GM10266 (cell line): ENCODE measurements around the gene ARHGAP6.

Experiments used
- DNase-seq: peaks from one replicate; pipeline ENCODE4 v3.0.0; 2012; ENCODE audit errors: extremely low spot score
- TF ChIP-seq, protein P1 (sequence below): IDR thresholded peaks from 2 replicates; pipeline ENCODE4 v1.5.1; 2012; ENCODE audit warnings: mild to moderate bottlenecking, low read depth; ENCODE audit not compliant: control insufficient read depth, insufficient read depth; ENCODE audit errors: missing control alignments

The ARHGAP6 gene

DNA sequence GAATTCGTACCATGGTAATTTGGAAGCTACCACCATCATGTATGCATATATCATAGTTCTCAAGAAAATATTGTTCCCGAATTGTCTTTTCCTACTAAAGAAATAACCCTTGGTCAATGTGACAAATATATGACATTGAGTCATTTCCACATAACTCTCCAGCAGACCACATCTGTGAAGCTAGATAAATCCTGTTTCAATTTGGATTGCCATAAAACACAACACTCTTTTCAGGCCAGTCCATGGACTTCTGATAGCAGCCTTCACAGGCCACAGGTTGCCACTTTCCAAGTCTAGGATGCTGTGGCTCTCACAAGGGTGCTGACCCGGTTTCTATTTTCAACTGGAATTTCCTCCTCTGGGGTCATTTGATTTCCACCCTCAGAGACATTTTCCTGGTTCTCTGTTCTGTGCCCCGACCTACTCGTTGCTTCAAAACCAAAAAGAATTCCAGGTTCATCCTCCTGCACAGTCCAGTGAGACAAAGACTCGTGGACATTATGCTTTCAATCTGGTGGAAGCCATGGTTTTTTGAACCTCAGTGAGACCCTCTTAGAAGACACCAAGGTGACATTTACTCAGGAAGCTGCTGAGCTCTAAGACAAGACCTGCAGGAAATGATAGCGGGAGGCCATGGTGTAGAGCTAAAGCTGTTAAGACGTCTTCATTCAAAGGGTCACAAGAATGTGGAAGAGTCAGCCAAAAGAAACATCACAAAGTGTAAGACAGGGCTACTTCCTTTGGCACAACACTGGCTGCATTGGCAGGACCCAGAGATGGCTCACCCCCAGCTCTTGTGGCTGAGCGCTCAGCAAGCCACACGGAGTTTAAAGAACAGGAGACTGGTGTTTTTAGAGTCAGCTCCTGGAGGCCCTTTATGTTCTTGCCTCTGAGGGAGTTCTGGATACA lies 252.8 kb downstream of the ARHGAP6 start:
- no peak for DNase-seq
- TF ChIP-seq, protein P1, sequence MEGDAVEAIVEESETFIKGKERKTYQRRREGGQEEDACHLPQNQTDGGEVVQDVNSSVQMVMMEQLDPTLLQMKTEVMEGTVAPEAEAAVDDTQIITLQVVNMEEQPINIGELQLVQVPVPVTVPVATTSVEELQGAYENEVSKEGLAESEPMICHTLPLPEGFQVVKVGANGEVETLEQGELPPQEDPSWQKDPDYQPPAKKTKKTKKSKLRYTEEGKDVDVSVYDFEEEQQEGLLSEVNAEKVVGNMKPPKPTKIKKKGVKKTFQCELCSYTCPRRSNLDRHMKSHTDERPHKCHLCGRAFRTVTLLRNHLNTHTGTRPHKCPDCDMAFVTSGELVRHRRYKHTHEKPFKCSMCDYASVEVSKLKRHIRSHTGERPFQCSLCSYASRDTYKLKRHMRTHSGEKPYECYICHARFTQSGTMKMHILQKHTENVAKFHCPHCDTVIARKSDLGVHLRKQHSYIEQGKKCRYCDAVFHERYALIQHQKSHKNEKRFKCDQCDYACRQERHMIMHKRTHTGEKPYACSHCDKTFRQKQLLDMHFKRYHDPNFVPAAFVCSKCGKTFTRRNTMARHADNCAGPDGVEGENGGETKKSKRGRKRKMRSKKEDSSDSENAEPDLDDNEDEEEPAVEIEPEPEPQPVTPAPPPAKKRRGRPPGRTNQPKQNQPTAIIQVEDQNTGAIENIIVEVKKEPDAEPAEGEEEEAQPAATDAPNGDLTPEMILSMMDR = no peak

DNA sequence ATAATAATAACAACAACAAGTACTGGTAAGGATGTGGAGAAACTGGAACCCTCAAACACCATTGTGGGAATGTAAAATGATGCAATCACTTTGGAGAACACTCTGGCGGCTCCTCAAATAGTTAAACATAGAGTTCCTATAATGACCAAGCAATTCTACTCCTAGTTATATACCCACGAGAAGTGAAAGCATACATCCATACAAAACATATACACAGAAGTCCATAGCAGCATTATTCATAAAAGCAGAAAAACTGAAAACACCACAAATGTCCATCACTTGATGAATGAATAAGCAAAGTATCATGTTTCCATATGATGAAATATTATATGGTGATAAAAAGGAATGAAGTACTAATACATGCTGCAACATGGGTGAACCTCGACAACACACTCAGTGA lies 255.8 kb downstream of the ARHGAP6 start:
- no peak for DNase-seq
- TF ChIP-seq, protein P1 = no peak

DNA sequence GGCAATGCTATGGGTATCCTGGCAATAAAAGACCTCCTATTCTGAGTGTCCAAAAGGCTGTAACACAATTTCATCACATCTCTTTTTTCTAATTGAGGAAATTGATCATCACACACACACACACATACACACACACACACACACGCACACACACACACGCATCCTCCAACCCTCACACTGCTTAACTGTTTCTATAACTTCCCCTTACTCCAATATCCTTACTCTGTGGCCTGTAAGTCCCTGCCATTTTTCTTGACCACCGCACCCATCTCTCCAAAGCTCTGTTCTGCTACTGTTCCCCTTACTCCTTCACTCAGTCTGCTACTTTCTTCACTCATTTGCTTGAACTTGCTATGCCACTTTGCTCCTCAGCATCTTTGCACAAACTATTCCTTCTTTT lies 256.9 kb downstream of the ARHGAP6 start:
- no peak for DNase-seq
- TF ChIP-seq, protein P1 = no peak

DNA sequence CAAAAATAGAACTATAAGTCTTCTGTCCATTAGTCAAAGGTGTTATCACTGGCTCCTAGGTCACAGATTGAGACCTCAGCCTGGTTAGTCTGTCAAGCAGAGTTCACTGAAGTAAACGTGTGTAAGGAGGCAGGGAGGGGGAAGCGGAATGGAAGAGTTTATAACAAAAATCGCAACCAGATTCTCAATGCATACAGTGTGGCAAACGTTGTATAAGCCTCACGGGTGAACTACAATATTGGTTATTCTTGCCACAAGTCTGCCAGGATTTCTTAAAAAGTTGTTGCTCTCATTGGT lies 257.7 kb downstream of the ARHGAP6 start:
- DNase-seq = no peak
- TF ChIP-seq, protein P1 = no peak

DNA sequence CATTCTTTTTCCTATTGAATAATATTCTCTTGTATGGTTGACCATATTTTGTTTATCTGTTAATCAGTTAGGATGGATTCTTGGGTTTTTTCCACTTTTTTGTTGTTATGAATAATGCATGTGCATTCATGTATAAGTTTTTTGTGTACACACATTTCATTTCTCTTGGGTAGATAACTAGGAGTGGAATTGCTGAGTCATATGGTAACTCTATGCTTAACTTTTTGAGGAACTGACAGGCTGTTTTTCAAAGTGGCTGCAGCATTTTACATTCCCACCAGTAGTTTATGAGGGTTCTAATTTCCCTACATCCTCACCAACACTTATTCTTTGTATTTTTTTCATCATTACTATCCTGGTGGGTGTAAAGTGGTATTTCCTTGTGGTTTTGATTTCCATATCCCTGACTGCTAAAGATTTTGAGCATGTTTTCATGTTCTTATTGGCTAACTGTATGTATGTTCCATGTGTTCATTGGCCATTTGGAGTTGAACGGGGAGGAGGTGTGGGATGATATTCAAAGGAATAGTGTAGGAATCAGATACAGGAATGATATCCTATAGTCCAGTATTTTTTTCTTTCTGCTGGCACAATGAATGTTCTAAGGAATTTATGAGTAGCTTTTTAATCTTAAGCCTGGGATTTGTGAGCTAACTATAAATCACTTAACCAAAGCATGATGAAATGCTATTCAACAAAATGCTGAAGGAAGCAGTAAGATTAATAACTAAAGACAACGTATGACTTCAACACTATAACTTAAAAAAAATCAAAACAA lies 258.2 kb downstream of the ARHGAP6 start:
- no peak for DNase-seq
- TF ChIP-seq, protein P1 = no peak

DNA sequence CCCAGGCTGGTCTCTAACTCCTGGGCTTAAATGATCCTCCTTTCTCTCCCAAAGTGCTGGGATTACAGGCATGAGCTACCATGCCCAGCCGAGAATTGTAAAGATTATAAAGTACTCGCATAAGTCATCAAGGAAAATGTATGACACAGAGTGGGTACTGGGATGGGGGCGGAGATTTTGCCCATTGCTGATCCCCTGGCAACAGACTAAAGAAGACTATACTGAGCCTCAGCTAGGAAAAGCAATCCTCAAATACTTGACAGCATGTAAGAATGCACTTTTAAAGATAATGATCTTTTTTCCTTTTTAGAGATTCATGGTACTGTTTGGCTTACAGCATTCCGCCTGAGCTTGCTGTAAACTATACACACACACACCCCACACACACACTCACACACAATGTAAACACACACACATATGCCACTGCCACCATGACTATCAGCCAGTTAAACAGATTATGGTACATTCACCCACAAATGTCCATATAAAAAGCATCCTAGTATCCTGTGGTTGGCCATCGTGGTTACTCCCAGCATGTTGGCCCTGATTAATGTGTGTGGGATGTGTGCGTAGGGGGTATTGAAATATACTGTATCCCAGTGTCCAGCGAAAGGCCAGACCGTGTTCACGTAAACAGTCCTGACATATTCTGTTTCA lies 259.5 kb downstream of the ARHGAP6 start:
- DNase-seq = no peak
- TF ChIP-seq, protein P1 = no peak
